K562 (cell line): ENCODE results near the gene BMPR2. TPM values are rescaled to one million over a fixed set of nuclear protein-coding genes. Genes with fewer than 3 reads are reported as not detected.

ENCODE experiments used
- ATAC-seq: fragments of 200-7000 bp; cut with Tn5 transposase; 3 replicates; pipeline ENCODE4 v1.9.1; 2020; ENCODE audit warnings: moderate library complexity
- BruUV-seq: library from RNA; stranded (reverse); fragments of 400-500 nt; replicated peaks from 2 replicates; lab custom pipeline; 2021; lab: Mats Ljungman, UMichigan
- CTCF ChIA-PET: fragments of 300-600 bp; formaldehyde crosslinking; extraction: SDS; loops from one replicate; lab custom pipeline; 2021; ENCODE audit warnings: low intra/inter-chr PET ratio; lab: Yijun Ruan, JAX
- POLR2A ChIA-PET: fragments of 300-600, 350-650 bp; sonication (Branson Sonifier 250); formaldehyde crosslinking; extraction: SDS; loops from one replicate; lab custom pipeline; 2021; ENCODE audit warnings: antibody characterized with exemption, inconsistent platforms; lab: Yijun Ruan, JAX
- DNase-seq, 4 experiments: peaks; one replicate each; pipeline versions ENCODE4 v3.0.0 to v3.0.0-alpha.2; 2011 to 2018; ENCODE audit warnings: low spot score in 3 of 4, mixed read lengths in 3 of 4; ENCODE audit errors: extremely low read depth in 1 of 4
- FAIRE-seq: peaks from 2 replicates; lab custom pipeline; 2011; peaks lifted over from hg19 to GRCh38; lab: Jason Lieb, UNC
- H2AFZ ChIP-seq: 2 replicates; pipeline ENCODE4 v1.6.0; 2011; ENCODE audit warnings: low read depth, low read length, control low read depth, inconsistent platforms
- H3K27ac ChIP-seq: fragments of 200-600 bp; 3 replicates; pipeline ENCODE4 v1.8.0; 2011; ENCODE audit warnings: low read depth, mild to moderate bottlenecking, control low read depth, inconsistent platforms, low read length, moderate library complexity, mixed read lengths; ENCODE audit errors: extremely low read depth
- H3K27me3 ChIP-seq, 2 experiments: fragments of 300-600 bp in 1 of 2; 2 replicates in 1 of 2; 3 replicates in 1 of 2; pipeline versions ENCODE4 v1.6.0 to v1.8.0; 2011; ENCODE audit warnings: inconsistent platforms in 2 of 2, low read length in 2 of 2, mild to moderate bottlenecking in 1 of 2, mixed read lengths in 1 of 2, moderate library complexity in 1 of 2; ENCODE audit not compliant: control insufficient read depth in 2 of 2, insufficient read depth in 2 of 2
- H3K36me3 ChIP-seq: fragments of 300-600 bp; 3 replicates; pipeline ENCODE4 v1.8.0; 2011; ENCODE audit warnings: mild to moderate bottlenecking, low read length, inconsistent platforms; ENCODE audit not compliant: control insufficient read depth, insufficient read depth
- H3K4me1 ChIP-seq, 2 experiments: fragments of 200-600 bp in 1 of 2; replicated peaks in 1 of 2; 2 replicates in 1 of 2; 3 replicates in 1 of 2; pipeline versions ENCODE4 v1.5.1 to v1.8.0; 2011; ENCODE audit warnings: inconsistent platforms in 2 of 2, low read length in 2 of 2, mild to moderate bottlenecking in 1 of 2, mixed read lengths in 1 of 2, moderate library complexity in 1 of 2; ENCODE audit not compliant: control insufficient read depth in 2 of 2, insufficient read depth in 2 of 2
- H3K4me2 ChIP-seq: 2 replicates; pipeline ENCODE4 v1.6.1; 2011; ENCODE audit warnings: low read length, control low read depth, inconsistent platforms, mixed read lengths; ENCODE audit not compliant: insufficient read depth
- H3K4me3 ChIP-seq: fragments of 200-600 bp; sonication (generic), shearing (Covaris generic); 2 replicates; pipeline ENCODE4 v1.5.1; 2016; ENCODE audit warnings: control low read depth, inconsistent platforms
- H3K79me2 ChIP-seq: fragments of 200-600 bp; 3 replicates; pipeline ENCODE4 v1.8.0; 2011; ENCODE audit warnings: low read length, inconsistent platforms; ENCODE audit not compliant: control insufficient read depth, insufficient read depth
- H3K9ac ChIP-seq, 2 experiments: 2 replicates each; pipeline versions ENCODE4 v1.6.0 to v1.6.1; 2011; ENCODE audit warnings: low read depth in 2 of 2, low read length in 2 of 2, control low read depth in 1 of 2, inconsistent platforms in 1 of 2, mild to moderate bottlenecking in 1 of 2, mixed read lengths in 1 of 2; ENCODE audit not compliant: insufficient read depth in 1 of 2
- H3K9me1 ChIP-seq: one replicate; pipeline ENCODE4 v1.6.0; 2011; ENCODE audit warnings: inconsistent platforms, mild to moderate bottlenecking, low read length, moderate library complexity; ENCODE audit not compliant: control insufficient read depth, insufficient read depth
- H3K9me3 ChIP-seq: replicated peaks from 2 replicates; pipeline ENCODE4 v1.5.1; 2011; ENCODE audit warnings: low read depth, low read length, inconsistent platforms; ENCODE audit not compliant: control insufficient read depth, insufficient read depth
- H4K20me1 ChIP-seq: replicated peaks from 2 replicates; pipeline ENCODE4 v1.6.1; 2011; ENCODE audit warnings: low read length, inconsistent platforms, mixed read lengths; ENCODE audit not compliant: control insufficient read depth, insufficient read depth
- ATF3 ChIP-seq, 2 experiments: fragments of 450-650 bp in 1 of 2; sonication (generic) in 1 of 2; formaldehyde crosslinking in 1 of 2; IDR thresholded peaks in 1 of 2; conservative IDR thresholded peaks in 1 of 2; 2 replicates each; pipeline versions ENCODE4 v1.6.1 to v1.8.1; 2016 to 2023; ENCODE audit warnings: mild to moderate bottlenecking in 2 of 2, moderate library complexity in 2 of 2, inconsistent platforms in 1 of 2, missing genetic modification reagents in 1 of 2
- BRCA1 ChIP-seq, 2 experiments: fragments of 450-650 bp in 1 of 2; sonication (generic) in 1 of 2; formaldehyde crosslinking in 1 of 2; IDR thresholded peaks; 2 replicates each; pipeline versions ENCODE4 v1.5.0 to v1.6.1; 2017 to 2020; ENCODE audit warnings: mild to moderate bottlenecking in 1 of 2, missing genetic modification reagents in 1 of 2
- CBFA2T3 ChIP-seq: fragments of 450-650 bp; IDR thresholded peaks from 2 replicates; pipeline ENCODE4 v1.6.1; 2017
- CEBPZ ChIP-seq: fragments of 150-350 bp; IDR thresholded peaks from 2 replicates; pipeline ENCODE4 v1.6.1; 2014; ENCODE audit warnings: low read depth, mild to moderate bottlenecking, low read length, borderline replicate concordance
- CHAMP1 ChIP-seq: fragments of 450-650 bp; IDR thresholded peaks from 2 replicates; pipeline ENCODE4 v1.6.1; 2016; ENCODE audit warnings: mild to moderate bottlenecking
- HNRNPLL ChIP-seq: fragments of 200-400 bp; formaldehyde crosslinking; IDR thresholded peaks from 2 replicates; pipeline ENCODE4 v1.6.1; 2017; ENCODE audit warnings: low read length, low read depth, mild to moderate bottlenecking; ENCODE audit not compliant: poor library complexity, severe bottlenecking
- RHOXF2B ChIP-seq: fragments of 250-450 bp; sonication (Bioruptor Pico); conservative IDR thresholded peaks from 2 replicates; pipeline ENCODE4 v1.5.1; 2021
- TAL1 ChIP-seq: fragments of 450-650 bp; IDR thresholded peaks from 2 replicates; pipeline ENCODE4 v1.6.1; 2016; ENCODE audit warnings: mild to moderate bottlenecking
- TEAD4 ChIP-seq, 2 experiments: sonication (generic) in 1 of 2; formaldehyde crosslinking in 1 of 2; IDR thresholded peaks; 2 replicates each; pipeline versions ENCODE4 v1.6.1 to v1.8.0; 2012 to 2022; ENCODE audit warnings: borderline replicate concordance in 1 of 2, inconsistent platforms in 1 of 2, low read length in 1 of 2, mild to moderate bottlenecking in 1 of 2, missing genetic modification reagents in 1 of 2
- WHSC1 ChIP-seq: IDR thresholded peaks from one replicate; pipeline ENCODE4 v1.6.1; 2012; ENCODE audit warnings: low read length, control low read depth, inconsistent platforms
- WGBS: fragments of 100-300 bp; shearing (Covaris generic); methylation state at CpG from one replicate; pipeline ENCODE4 v1.1.6; 2016; ENCODE audit warnings: low coverage, mixed read lengths; ENCODE audit not compliant: insufficient coverage; ENCODE audit errors: missing lambda C conversion rate; 5-methylcytosine and 5-hydroxymethylcytosine counted together
- in situ Hi-C: fragments of 300-500 bp; cut with MboI; formaldehyde crosslinking; loops from 4 replicates; pipeline ENCODE4 v1.15.0; 2018; ENCODE audit warnings: inconsistent platforms, mixed read lengths
- intact Hi-C: fragments of 100-400 bp; cut with micrococcal nuclease; formaldehyde crosslinking; loops from 2 replicates; pipeline ENCODE4 v1.14.2; 2022
- polyA plus RNA-seq, 8 experiments: library from polyadenylated mRNA; depleted of rRNA in 4 of 8; stranded (reverse) in 5 of 8; unstranded in 3 of 8; fragments of >200 nt; fragmentation: Nextera tagmentation in 2 of 8; fragmentation: Illumina TruSeq in 1 of 8; extraction: Ambion mirVana in 2 of 8; extraction: Trizol in 1 of 8; gene quantifications; 2 replicates each; pipeline versions ENCODE4 v1.2.1 to v1.2.3, GENCODE V29; 2011 to 2014; ENCODE audit warnings: inconsistent platforms in 1 of 8, missing spikeins in 1 of 8
- total RNA-seq, 7 experiments: library from RNA; depleted of rRNA in 6 of 7; stranded (reverse); fragments of >200 nt in 6 of 7; fragmentation: Illumina TruSeq in 2 of 7; extraction: Trizol in 2 of 7; gene quantifications; 2 replicates each; pipeline versions ENCODE4 v1.2.1 to v1.2.3, GENCODE V29; 2011 to 2021; ENCODE audit warnings: low replicate concordance in 1 of 7
- TF ChIP-seq, protein P1 (sequence below): fragments of 450-650 bp; IDR thresholded peaks from 2 replicates; pipeline ENCODE4 v1.7.0; 2016; ENCODE audit warnings: borderline replicate concordance

The BMPR2 gene
- total and polyA plus RNA-seq, 9 of the 15 experiments (the other 6 are each of a cell fraction or from before 2014, with no cell fraction given) = 0.73 to 5.0 (median 3.3) TPM

DNA sequence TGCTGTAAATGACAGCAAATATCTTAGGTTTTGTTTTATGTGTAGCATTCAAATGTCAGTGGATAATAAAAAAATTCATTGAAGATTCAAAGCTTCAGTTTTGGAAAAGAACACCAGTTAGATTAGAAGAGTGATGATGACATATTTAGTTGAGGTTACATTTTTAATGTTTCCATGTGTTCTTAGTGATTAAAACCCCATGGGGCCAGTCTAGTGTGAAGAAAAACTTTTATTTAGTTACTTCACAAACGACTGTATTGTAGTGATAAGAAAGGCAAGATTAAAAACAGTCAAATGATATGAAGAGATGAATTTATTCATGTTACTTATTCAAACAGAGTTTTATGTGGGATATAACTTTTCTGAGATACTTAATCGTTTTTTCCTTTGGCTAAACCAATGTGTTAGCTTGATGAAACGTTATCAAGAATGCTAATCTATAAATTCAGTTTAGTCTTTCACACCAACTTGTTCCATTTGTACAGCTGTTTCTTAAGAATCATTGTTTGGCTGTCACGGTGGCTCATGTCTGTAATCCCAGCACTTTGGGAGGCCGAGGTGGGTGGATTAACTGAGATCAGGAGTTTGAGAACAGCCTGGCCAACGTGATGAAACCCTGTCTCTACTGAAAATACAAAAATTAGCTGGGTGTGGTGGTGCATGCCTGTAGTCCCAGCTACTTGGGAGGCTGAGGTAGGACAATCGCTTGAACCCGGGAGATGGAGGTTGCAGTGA is 11.6 kb downstream of the BMPR2 start:
- Histone ChIP-seq H4K20me1 (no peaks in the 10 kb centered on the region), H3K27me3 (no peaks in the 10 kb centered on the region), H3K4me2 (no peak overlapping the region), H3K9me1 (no peaks in the 10 kb centered on the region), H2AFZ (no peak overlapping the region), H3K4me3 (no peak overlapping the region), H3K27ac (no peak overlapping the region), H3K4me1 (peaks cover 0 to 4% of the 10 kb centered on the region in 2 experiments; a peak in 2 of 5 replicates), H3K9ac (no peak overlapping the region), H3K9me3 (no peaks in the 10 kb centered on the region), H3K79me2 (peaks cover 4% of the 10 kb centered on the region; the same call in 2 of the 3 replicates), H3K36me3 (no peaks in the 10 kb centered on the region)
- ATAC-seq = peak; percentile 26; the same call in 2 of the 3 replicates
- CTCF ChIA-PET = no interaction called here
- BruUV-seq = no TSS peak
- WGBS = 26% methylated on average over 7 of the region's 8 CpGs
- in situ Hi-C loops = no loop called here
- intact Hi-C loops = no loop called here
- POLR2A ChIA-PET = no interaction called here
- DNase-seq = peak in 2 of 4 experiments; percentile 27 to 32
- no peak for FAIRE-seq
- TF ChIP-seq ATF3 (IDR thresholded peaks at IDR 0.05) (peak; percentile 79), ATF3 (CRISPR knock-in tag; conservative IDR thresholded peaks at IDR 0.05) (no peak), WHSC1 (no peak), CEBPZ (no peak), BRCA1 (IDR thresholded peaks at IDR 0.05) (no peak), BRCA1 (CRISPR knock-in tag; IDR thresholded peaks at IDR 0.05) (no peak), CHAMP1 (no peak), HNRNPLL (no peak), TAL1 (peak; percentile 45), RHOXF2B (no peak), TEAD4 (IDR thresholded peaks at IDR 0.05; ENCODE audit: low read length) (peak; percentile 42; the same call in 1 of the 2 replicates), TEAD4 (CRISPR knock-in tag; IDR thresholded peaks at IDR 0.05; ENCODE audit: borderline replicate concordance) (no peak), CBFA2T3 (peak; percentile 54)
- TF ChIP-seq, protein P1, sequence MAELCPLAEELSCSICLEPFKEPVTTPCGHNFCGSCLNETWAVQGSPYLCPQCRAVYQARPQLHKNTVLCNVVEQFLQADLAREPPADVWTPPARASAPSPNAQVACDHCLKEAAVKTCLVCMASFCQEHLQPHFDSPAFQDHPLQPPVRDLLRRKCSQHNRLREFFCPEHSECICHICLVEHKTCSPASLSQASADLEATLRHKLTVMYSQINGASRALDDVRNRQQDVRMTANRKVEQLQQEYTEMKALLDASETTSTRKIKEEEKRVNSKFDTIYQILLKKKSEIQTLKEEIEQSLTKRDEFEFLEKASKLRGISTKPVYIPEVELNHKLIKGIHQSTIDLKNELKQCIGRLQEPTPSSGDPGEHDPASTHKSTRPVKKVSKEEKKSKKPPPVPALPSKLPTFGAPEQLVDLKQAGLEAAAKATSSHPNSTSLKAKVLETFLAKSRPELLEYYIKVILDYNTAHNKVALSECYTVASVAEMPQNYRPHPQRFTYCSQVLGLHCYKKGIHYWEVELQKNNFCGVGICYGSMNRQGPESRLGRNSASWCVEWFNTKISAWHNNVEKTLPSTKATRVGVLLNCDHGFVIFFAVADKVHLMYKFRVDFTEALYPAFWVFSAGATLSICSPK = no peak
